ENCODE data around the gene MPV17L. TPM values are rescaled to one million over a fixed set of nuclear protein-coding genes. Genes with fewer than 3 reads are reported as not detected.
"Not testable (repeated sequence)": the region's sequence is repeated elsewhere in the genome, so short reads cannot be mapped to it uniquely, and the experiment has no call there.

Gene MPV17L
- total RNA-seq, 1 donor from 2014 or later = 2.2 TPM

DNA sequence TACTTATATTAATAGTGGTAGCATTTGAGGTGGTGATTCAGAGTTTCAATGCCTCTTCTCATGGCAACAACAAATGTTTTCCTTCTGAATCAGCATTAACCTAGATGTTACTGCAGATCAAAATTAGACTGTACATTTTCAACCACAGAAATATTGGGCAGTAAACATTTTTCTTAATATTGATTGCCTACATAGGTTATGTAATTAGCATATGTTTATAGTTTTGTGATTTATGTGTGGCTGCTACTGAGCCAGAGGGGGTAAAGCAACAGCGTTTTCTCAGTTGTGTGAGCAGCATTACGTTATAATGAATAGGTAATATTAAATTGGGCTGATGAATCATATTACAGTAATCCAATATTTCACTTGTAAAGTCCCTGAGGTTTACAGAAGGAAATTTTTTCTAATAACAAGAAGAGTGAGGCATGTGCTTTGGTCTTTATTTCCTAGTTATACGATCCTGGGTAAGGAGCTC, 20.0 kb downstream of the MPV17L start:
- no peak for DNase-seq (ENCODE audit: low read depth)
- H3K4me3 ChIP-seq (ENCODE audit: low read depth, low read length) = no peak overlapping the region

DNA sequence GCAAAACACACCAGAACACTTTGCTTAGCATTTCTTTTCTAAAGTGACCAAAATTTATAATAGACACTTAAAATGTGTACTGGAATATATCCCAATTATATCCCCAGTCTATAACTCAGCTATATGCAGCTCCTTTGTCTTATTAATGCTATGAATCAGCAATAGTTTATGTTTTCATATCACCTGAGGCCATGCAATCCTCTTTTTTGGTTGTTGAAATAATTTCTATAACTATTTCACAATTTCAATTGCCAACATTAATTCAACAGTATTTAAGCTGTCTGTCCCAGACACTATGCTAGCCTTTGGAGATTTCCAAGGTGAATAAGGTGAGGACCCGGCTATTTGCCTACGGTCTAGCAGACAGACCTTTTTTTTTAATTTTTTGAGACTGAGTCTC, 21.6 kb downstream of the MPV17L start:
- no peak overlapping the region for H3K4me3 ChIP-seq (ENCODE audit: low read depth, low read length)
- TF ChIP-seq, protein P1, sequence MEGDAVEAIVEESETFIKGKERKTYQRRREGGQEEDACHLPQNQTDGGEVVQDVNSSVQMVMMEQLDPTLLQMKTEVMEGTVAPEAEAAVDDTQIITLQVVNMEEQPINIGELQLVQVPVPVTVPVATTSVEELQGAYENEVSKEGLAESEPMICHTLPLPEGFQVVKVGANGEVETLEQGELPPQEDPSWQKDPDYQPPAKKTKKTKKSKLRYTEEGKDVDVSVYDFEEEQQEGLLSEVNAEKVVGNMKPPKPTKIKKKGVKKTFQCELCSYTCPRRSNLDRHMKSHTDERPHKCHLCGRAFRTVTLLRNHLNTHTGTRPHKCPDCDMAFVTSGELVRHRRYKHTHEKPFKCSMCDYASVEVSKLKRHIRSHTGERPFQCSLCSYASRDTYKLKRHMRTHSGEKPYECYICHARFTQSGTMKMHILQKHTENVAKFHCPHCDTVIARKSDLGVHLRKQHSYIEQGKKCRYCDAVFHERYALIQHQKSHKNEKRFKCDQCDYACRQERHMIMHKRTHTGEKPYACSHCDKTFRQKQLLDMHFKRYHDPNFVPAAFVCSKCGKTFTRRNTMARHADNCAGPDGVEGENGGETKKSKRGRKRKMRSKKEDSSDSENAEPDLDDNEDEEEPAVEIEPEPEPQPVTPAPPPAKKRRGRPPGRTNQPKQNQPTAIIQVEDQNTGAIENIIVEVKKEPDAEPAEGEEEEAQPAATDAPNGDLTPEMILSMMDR (conservative IDR thresholded peaks at IDR 0.05; ENCODE audit: low read depth, low read length) = no peak
- DNase-seq (ENCODE audit: low read depth) = no peak

More for the DNA sequence above, 20.0 kb downstream of the MPV17L start:
- TF ChIP-seq, protein P1 (conservative IDR thresholded peaks at IDR 0.05; ENCODE audit: low read depth, low read length) = no peak

DNA sequence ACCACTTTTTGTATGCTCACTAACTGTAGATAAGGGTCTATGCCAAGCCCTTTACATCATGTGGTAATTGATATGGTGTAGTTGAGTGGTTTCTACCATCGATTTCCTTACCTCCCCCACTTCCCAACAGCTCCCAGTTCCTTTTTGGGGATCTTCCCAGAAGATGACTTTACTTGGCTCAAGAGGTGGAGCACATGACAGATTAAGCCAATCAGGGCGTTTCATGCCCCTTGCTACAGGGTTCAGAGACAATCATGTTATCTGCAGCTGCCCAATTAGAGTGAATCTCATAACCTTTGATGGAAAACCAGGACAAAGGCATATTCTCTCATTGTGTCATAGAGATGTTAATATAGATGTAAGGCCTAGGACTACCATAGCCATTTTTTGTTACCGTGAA, 22.7 kb downstream of the MPV17L start:
- TF ChIP-seq, protein P1 (conservative IDR thresholded peaks at IDR 0.05; ENCODE audit: low read depth, low read length) = no peak
- no peak for DNase-seq (ENCODE audit: low read depth)
- no peak overlapping the region for H3K4me3 ChIP-seq (ENCODE audit: low read depth, low read length)

DNA sequence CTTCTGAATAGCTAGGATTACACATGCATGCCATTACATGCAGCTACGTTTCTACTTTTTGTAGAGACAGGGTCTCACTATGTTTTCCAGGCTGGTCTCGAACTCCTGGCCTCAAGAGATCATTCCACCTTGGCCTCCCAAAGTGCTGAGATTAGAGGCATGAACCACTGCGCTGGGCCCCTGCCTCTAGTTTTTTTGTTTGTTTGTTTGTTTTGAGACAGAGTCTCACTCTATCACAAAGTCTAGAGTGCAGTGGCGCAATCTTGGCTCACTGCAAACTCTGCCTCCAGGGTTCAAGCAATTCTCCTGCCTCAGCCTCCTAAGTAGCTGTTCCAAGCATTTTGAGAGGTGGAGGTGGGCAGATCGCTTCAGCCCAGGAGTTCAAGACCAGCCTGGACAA, 26.1 kb downstream of the MPV17L start:
- not testable (repeated sequence) for H3K4me3 ChIP-seq (ENCODE audit: low read depth, low read length); DNase-seq (ENCODE audit: low read depth)

DNA sequence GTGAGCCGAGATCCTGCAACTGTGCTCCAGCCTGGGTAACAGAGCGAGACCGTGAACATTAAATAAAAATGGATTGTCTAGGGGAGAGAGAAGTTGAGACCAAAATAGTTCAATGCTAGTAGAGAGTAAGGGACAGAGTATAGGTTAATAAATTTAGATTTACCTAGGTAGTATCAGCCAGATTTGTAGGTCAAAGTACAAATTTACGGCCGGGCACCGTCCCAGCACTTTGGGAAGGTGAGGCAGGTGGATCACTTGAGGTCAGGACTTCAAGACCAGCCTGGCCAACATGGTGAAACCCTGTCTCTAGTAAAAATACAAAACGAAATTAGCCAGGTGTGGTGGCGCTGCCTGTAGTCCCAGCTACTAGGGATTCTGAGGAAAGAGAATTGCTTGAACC, 26.7 kb downstream of the MPV17L start:
- no peak for DNase-seq (ENCODE audit: low read depth)

DNA sequence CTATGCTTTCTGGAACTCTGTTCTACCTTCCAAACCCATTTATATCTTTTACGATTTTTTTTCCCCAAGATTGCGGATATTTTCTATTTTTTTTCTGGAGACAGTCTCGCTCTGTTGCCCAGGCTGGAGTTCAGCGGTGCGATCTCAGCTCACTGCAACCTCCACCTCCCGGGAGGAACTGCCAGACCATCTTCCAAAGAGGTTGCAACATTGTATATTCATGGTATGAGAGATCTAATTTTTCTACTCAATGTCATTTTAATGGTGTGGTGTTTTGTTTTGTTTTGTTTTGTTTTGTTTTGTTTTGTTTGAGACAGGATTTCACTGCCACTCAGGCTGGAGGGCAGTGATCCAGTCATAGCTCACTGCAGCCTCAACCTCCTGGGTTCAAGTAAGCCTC, 30.3 kb downstream of the MPV17L start:
- no peak overlapping the region for H3K4me3 ChIP-seq (ENCODE audit: low read depth, low read length)
- TF ChIP-seq, protein P1 (conservative IDR thresholded peaks at IDR 0.05; ENCODE audit: low read depth, low read length) = no peak

More for the DNA sequence above, 26.7 kb downstream of the MPV17L start:
- TF ChIP-seq, protein P1 (conservative IDR thresholded peaks at IDR 0.05; ENCODE audit: low read depth, low read length) = no peak
- H3K4me3 ChIP-seq (ENCODE audit: low read depth, low read length) = no peak overlapping the region

DNA sequence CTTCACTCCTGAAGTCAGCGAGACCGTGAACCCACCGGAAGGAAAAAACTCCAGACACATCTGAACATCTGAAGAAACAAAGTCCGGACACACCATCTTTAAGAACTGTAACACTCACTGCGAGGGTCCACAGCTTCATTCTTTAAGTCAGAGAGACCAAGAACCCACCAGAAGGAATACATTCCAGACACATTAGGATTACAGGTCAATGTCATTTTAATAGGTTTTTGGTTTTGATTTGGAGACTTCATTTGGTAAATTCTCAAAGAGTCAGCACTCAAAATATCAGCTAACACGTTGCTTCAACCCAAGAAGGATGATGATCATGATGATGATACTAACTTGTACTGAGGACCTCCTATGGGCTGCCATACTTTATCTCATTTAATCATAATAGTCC, 31.2 kb downstream of the MPV17L start:
- TF ChIP-seq, protein P1 (conservative IDR thresholded peaks at IDR 0.05; ENCODE audit: low read depth, low read length) = no peak
- no peak for DNase-seq (ENCODE audit: low read depth)
- no peak overlapping the region for H3K4me3 ChIP-seq (ENCODE audit: low read depth, low read length)

More for the DNA sequence above, 30.3 kb downstream of the MPV17L start:
- no peak for DNase-seq (ENCODE audit: low read depth)
